Fibroblast of pulmonary artery (primary cell): Measurements from ENCODE around the gene ELOVL2.
A peak's percentile ranks its signal among the peaks of the same experiment; 100 is the strongest.

Experiments used
- DNase-seq: peaks from one replicate; pipeline ENCODE4 v3.0.0-alpha.2; 2010; ENCODE audit warnings: low read depth
- H3K4me3 ChIP-seq: replicated peaks from 2 replicates; pipeline ENCODE4 v1.5.1; 2011; ENCODE audit warnings: low read depth, mild to moderate bottlenecking, control low read depth, low read length, moderate library complexity
- TF ChIP-seq, protein P1 (sequence below): IDR thresholded peaks from 2 replicates; pipeline ENCODE4 v1.5.1; 2011; ENCODE audit warnings: mild to moderate bottlenecking, control low read depth, low read length, inconsistent platforms; ENCODE audit errors: missing control alignments

Gene ELOVL2

GRCh38 chr6:11083956-11084355 lies 39.9 kb upstream of the ELOVL2 start:
- no peak overlapping the region for H3K4me3 ChIP-seq
- TF ChIP-seq, protein P1, sequence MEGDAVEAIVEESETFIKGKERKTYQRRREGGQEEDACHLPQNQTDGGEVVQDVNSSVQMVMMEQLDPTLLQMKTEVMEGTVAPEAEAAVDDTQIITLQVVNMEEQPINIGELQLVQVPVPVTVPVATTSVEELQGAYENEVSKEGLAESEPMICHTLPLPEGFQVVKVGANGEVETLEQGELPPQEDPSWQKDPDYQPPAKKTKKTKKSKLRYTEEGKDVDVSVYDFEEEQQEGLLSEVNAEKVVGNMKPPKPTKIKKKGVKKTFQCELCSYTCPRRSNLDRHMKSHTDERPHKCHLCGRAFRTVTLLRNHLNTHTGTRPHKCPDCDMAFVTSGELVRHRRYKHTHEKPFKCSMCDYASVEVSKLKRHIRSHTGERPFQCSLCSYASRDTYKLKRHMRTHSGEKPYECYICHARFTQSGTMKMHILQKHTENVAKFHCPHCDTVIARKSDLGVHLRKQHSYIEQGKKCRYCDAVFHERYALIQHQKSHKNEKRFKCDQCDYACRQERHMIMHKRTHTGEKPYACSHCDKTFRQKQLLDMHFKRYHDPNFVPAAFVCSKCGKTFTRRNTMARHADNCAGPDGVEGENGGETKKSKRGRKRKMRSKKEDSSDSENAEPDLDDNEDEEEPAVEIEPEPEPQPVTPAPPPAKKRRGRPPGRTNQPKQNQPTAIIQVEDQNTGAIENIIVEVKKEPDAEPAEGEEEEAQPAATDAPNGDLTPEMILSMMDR = no peak
- DNase-seq = no peak

DNA sequence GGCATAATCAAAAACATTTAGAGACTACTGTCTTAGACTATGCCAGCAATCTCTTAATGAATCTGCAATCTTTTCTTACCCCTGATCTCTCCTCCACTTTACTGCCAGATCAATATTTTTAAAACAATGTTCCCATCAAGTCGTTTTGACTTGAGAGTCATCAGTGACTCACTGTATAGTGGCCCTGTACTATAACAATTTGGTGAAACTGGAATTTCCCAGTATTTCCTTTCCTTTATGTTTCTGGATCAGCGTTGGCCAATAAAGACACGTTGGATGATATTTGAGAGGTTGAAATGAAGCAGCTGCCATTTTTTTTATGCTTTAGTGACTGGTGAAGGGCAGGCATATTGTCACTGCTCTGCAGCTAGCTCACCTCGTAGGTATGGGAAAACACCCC lies 39.4 kb upstream of the ELOVL2 start:
- peak; percentile 52 for DNase-seq
- H3K4me3 ChIP-seq = no peak overlapping the region
- TF ChIP-seq, protein P1 = no peak

- TF ChIP-seq, protein P1 = no peak
- DNase-seq = no peak
- no peak overlapping the region for H3K4me3 ChIP-seq
Observed at GRCh38 chr6:11080296-11080695, 36.2 kb upstream of the ELOVL2 start.

DNA sequence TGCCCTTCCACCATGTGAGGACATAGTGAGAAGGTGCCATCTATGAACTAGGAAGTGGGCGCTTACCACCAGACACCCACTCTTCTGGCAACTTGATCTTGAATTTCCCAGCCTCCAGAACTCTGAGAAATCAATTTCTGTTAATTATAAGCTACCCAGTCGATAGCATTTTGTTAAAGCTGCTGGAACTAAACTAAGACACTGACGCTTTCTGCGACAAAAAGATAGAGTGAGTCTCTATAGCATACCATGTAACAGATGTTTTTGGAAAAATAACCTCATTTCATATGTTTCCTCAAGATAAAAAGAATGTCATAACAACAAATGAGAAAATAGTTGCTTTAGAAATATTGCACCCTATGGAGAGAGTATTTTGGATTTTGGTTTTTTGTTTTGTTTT lies 34.2 kb upstream of the ELOVL2 start:
- no peak for DNase-seq
- no peak overlapping the region for H3K4me3 ChIP-seq
- TF ChIP-seq, protein P1 = no peak

DNA sequence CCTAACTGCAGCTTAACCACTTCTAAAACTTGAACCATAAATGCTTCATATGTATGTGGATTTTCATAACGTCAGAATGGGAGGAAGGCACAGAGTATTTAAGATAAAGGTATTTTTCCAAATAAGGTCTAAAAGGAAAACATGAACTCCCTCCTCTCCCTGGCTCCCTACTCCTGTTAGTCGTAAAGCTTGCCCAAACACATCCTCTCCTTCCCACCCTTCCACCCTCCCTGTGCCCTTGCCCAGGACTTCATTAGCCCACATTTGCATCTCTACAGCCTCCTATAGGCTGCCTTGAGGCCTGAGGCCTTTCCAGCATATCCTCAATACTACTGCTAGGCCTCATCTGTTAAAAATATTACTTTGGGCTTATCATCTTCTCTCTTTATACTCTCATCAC lies 32.4 kb upstream of the ELOVL2 start:
- no peak for DNase-seq
- TF ChIP-seq, protein P1 = no peak
- H3K4me3 ChIP-seq = no peak overlapping the region

DNA sequence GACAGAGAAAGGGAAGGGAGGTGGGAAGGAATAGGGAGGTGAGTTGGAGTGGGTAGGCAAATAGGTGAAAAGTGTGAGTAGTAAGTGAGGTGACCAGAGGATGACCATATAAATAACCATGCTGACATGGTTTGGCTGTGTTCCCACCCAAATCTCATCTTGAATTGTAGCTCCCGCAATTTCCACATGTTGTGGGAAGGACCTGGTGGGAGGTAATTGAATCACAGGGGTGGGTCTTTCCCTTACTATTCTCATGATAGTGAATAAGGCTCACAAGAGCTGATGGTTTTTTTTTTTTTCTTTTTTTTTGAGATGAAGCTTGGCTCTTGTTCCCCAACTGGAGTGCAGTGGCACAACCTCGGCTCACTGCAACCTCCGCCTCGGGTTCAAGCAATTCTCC lies 28.0 kb upstream of the ELOVL2 start:
- DNase-seq = no peak
- no peak overlapping the region for H3K4me3 ChIP-seq
- TF ChIP-seq, protein P1 = no peak

- no peak overlapping the region for H3K4me3 ChIP-seq
- TF ChIP-seq, protein P1 = no peak
- DNase-seq = no peak
Observed at GRCh38 chr6:11069760-11070159, 25.7 kb upstream of the ELOVL2 start.
